Mesendoderm (in vitro differentiated cells): ENCODE data around the gene TMEM50B.

Source experiments
- DNase-seq: peaks from one replicate; pipeline ENCODE4 v3.0.0; 2013
- H2AK5ac ChIP-seq: 2 replicates; pipeline ENCODE4 v1.6.1; 2013; ENCODE audit warnings: low read length, inconsistent platforms
- H2BK120ac ChIP-seq: 2 replicates; pipeline ENCODE4 v1.6.1; 2013; ENCODE audit warnings: low read depth, mild to moderate bottlenecking, low read length, moderate library complexity, mixed read lengths
- H2BK15ac ChIP-seq: replicated peaks from 2 replicates; pipeline ENCODE4 v1.6.1; 2013; ENCODE audit warnings: low read depth, mild to moderate bottlenecking, moderate library complexity
- H2BK5ac ChIP-seq: 2 replicates; pipeline ENCODE4 v1.6.1; 2013; ENCODE audit warnings: low read length, inconsistent platforms
- H3K18ac ChIP-seq: 2 replicates; pipeline ENCODE4 v1.6.1; 2013; ENCODE audit warnings: mild to moderate bottlenecking, low read length, mixed read lengths
- H3K23ac ChIP-seq: one replicate; pipeline ENCODE4 v1.6.1; 2013; ENCODE audit warnings: low read length
- H3K27ac ChIP-seq: 2 replicates; pipeline ENCODE4 v1.5.1; 2013; ENCODE audit warnings: low read depth, mild to moderate bottlenecking, inconsistent platforms, low read length, moderate library complexity
- H3K27me3 ChIP-seq: 2 replicates; pipeline ENCODE4 v1.6.1; 2013; ENCODE audit warnings: low read length, control low read depth, mild to moderate bottlenecking, inconsistent platforms; ENCODE audit not compliant: insufficient read depth, poor library complexity
- H3K36me3 ChIP-seq: 2 replicates; pipeline ENCODE4 v1.6.1; 2013; ENCODE audit warnings: low read length, inconsistent platforms; ENCODE audit not compliant: control insufficient read depth, insufficient read depth
- H3K4ac ChIP-seq: one replicate; pipeline ENCODE4 v1.6.1; 2013; ENCODE audit warnings: low read depth, mild to moderate bottlenecking, low read length, moderate library complexity
- H3K4me1 ChIP-seq: 2 replicates; pipeline ENCODE4 v1.6.1; 2013; ENCODE audit warnings: low read depth, low read length, inconsistent platforms; ENCODE audit not compliant: control insufficient read depth
- H3K4me2 ChIP-seq: 2 replicates; pipeline ENCODE4 v1.6.1; 2013; ENCODE audit warnings: low read length
- H3K4me3 ChIP-seq: 2 replicates; pipeline ENCODE4 v1.5.1; 2013; ENCODE audit warnings: mild to moderate bottlenecking, low read length
- H3K56ac ChIP-seq: one replicate; pipeline ENCODE4 v1.6.1; 2013; ENCODE audit warnings: low read length
- H3K79me1 ChIP-seq: 2 replicates; pipeline ENCODE4 v1.6.1; 2013; ENCODE audit warnings: low read length, inconsistent platforms
- H3K79me2 ChIP-seq: 2 replicates; pipeline ENCODE4 v1.6.1; 2013; ENCODE audit warnings: mild to moderate bottlenecking, low read length; ENCODE audit not compliant: control insufficient read depth, insufficient read depth
- H3K9ac ChIP-seq: 2 replicates; pipeline ENCODE4 v1.6.1; 2013; ENCODE audit warnings: low read length, inconsistent platforms
- H4K5ac ChIP-seq: one replicate; pipeline ENCODE4 v1.6.1; 2013; ENCODE audit warnings: low read length
- H4K8ac ChIP-seq: one replicate; pipeline ENCODE4 v1.6.1; 2013; ENCODE audit warnings: low read depth, mild to moderate bottlenecking, control low read depth, low read length, moderate library complexity
- WGBS: extraction: QIAGEN DNeasy Blood & Tissue Kit; methylation state at CpG from one replicate; pipeline ENCODE4 v1.1.7; 2013; ENCODE audit warnings: low lambda C conversion rate, missing lambda C conversion rate; ENCODE audit not compliant: insufficient coverage; ENCODE audit errors: extremely low coverage; 5-methylcytosine and 5-hydroxymethylcytosine counted together

TMEM50B gene

GRCh38 chr21:33433001-33433400 is 46.8 kb downstream of the TMEM50B start:
- H3K23ac ChIP-seq: no peak overlapping the region
- H3K27me3 ChIP-seq: no peaks in the 10 kb centered on the region
- H3K79me2 ChIP-seq: no peaks in the 10 kb centered on the region
- H4K8ac ChIP-seq: no peak overlapping the region
- H2BK15ac ChIP-seq: no peak overlapping the region
- H3K4me3 ChIP-seq: no peak overlapping the region
- no peak overlapping the region for H3K9ac ChIP-seq
- peaks cover 11% of the 10 kb centered on the region for H3K36me3 ChIP-seq
- no CpG with 5 or more reads among the region's 8 CpGs for WGBS
- H3K4me1 ChIP-seq: no peaks in the 10 kb centered on the region
- no peak overlapping the region for H2AK5ac ChIP-seq
- H3K79me1 ChIP-seq: no peaks in the 10 kb centered on the region
- no peak overlapping the region for H3K4ac ChIP-seq
- no peak overlapping the region for H3K18ac ChIP-seq
- H3K56ac ChIP-seq: no peak overlapping the region
- H4K5ac ChIP-seq: no peak overlapping the region
- no peak overlapping the region for H3K4me2 ChIP-seq
- no peak overlapping the region for H2BK5ac ChIP-seq
- DNase-seq: no peak
- no peak overlapping the region for H2BK120ac ChIP-seq
- H3K27ac ChIP-seq: no peak overlapping the region

GRCh38 chr21:33432496-33432895 is 47.3 kb downstream of the TMEM50B start:
- Histone ChIP-seq H2AK5ac (no peak overlapping the region), H3K4me3 (no peak overlapping the region), H3K79me1 (no peaks in the 10 kb centered on the region), H3K36me3 (peaks cover 11% of the 10 kb centered on the region), H3K79me2 (no peaks in the 10 kb centered on the region), H3K23ac (no peak overlapping the region), H2BK5ac (no peak overlapping the region), H3K27ac (no peak overlapping the region), H3K4me2 (no peak overlapping the region), H3K4me1 (no peaks in the 10 kb centered on the region), H4K8ac (no peak overlapping the region), H3K9ac (no peak overlapping the region), H3K27me3 (no peaks in the 10 kb centered on the region), H2BK15ac (no peak overlapping the region), H4K5ac (no peak overlapping the region), H3K56ac (no peak overlapping the region), H2BK120ac (no peak overlapping the region), H3K18ac (no peak overlapping the region), H3K4ac (no peak overlapping the region)
- WGBS: no CpG with 5 or more reads among the region's 6 CpGs
- DNase-seq: no peak

DNA sequence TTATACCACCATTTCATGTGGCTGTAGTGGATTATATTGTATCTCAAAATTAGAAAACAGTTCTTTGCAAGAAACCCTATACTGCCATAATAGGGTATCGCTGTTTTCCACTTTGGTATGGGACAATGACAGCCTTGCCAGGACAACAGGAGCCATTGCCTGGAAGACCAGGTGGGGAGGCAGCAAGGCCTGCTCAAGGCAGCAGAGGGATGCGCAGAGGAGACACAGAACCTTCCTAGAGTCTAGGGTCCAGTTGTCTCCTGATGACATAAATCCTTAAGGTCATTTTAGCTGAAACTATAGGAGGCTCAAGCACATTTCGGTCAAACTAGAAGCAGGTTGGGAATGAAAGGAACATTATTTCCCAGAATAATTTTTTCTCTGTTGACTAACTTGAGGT is 48.9 kb downstream of the TMEM50B start:
- Histone ChIP-seq H3K18ac (no peak overlapping the region), H3K79me1 (no peaks in the 10 kb centered on the region), H3K4me3 (no peak overlapping the region), H2BK15ac (no peak overlapping the region), H3K36me3 (peaks cover 9% of the 10 kb centered on the region), H3K56ac (no peak overlapping the region), H2AK5ac (no peak overlapping the region), H3K27ac (no peak overlapping the region), H2BK5ac (no peak overlapping the region), H3K4ac (no peak overlapping the region), H3K27me3 (no peaks in the 10 kb centered on the region), H3K4me1 (no peaks in the 10 kb centered on the region), H2BK120ac (no peak overlapping the region), H3K23ac (no peak overlapping the region), H4K8ac (no peak overlapping the region), H3K4me2 (no peak overlapping the region), H3K9ac (no peak overlapping the region), H4K5ac (no peak overlapping the region), H3K79me2 (no peaks in the 10 kb centered on the region)
- WGBS: no CpG with 5 or more reads among the region's 3 CpGs
- DNase-seq: no peak

- no peaks in the 10 kb centered on the region for H3K79me2 ChIP-seq
- H3K27me3 ChIP-seq: no peaks in the 10 kb centered on the region
- no peak for DNase-seq
- H3K18ac ChIP-seq: no peak overlapping the region
- peaks cover 13% of the 10 kb centered on the region for H3K36me3 ChIP-seq
- H3K79me1 ChIP-seq: no peaks in the 10 kb centered on the region
- H4K8ac ChIP-seq: no peak overlapping the region
- H3K4me1 ChIP-seq: no peaks in the 10 kb centered on the region
- no peak overlapping the region for H2AK5ac ChIP-seq
- no peak overlapping the region for H3K4ac ChIP-seq
- no peak overlapping the region for H4K5ac ChIP-seq
- no peak overlapping the region for H3K56ac ChIP-seq
- no CpG with 5 or more reads among the region's 8 CpGs for WGBS
- H3K27ac ChIP-seq: no peak overlapping the region
- H3K4me2 ChIP-seq: no peak overlapping the region
- H3K23ac ChIP-seq: no peak overlapping the region
- H3K4me3 ChIP-seq: no peak overlapping the region
- no peak overlapping the region for H2BK15ac ChIP-seq
- H2BK120ac ChIP-seq: no peak overlapping the region
- H2BK5ac ChIP-seq: no peak overlapping the region
- no peak overlapping the region for H3K9ac ChIP-seq
Observed at GRCh38 chr21:33428669-33429068, 51.1 kb downstream of the TMEM50B start.

- Histone ChIP-seq H3K36me3 (peaks cover 8% of the 10 kb centered on the region), H3K56ac (no peak overlapping the region), H2BK5ac (no peak overlapping the region), H3K4ac (no peak overlapping the region), H3K18ac (no peak overlapping the region), H3K4me1 (no peaks in the 10 kb centered on the region), H3K4me3 (no peak overlapping the region), H2BK120ac (no peak overlapping the region), H3K4me2 (no peak overlapping the region), H3K79me2 (no peaks in the 10 kb centered on the region), H4K8ac (no peak overlapping the region), H3K9ac (no peak overlapping the region), H3K23ac (no peak overlapping the region), H3K27me3 (no peaks in the 10 kb centered on the region), H3K79me1 (no peaks in the 10 kb centered on the region), H4K5ac (no peak overlapping the region), H2BK15ac (no peak overlapping the region), H3K27ac (no peak overlapping the region), H2AK5ac (no peak overlapping the region)
- no CpG with 5 or more reads among the region's 7 CpGs for WGBS
- DNase-seq: no peak
Observed at GRCh38 chr21:33427051-33427450, 52.7 kb downstream of the TMEM50B start.

DNA sequence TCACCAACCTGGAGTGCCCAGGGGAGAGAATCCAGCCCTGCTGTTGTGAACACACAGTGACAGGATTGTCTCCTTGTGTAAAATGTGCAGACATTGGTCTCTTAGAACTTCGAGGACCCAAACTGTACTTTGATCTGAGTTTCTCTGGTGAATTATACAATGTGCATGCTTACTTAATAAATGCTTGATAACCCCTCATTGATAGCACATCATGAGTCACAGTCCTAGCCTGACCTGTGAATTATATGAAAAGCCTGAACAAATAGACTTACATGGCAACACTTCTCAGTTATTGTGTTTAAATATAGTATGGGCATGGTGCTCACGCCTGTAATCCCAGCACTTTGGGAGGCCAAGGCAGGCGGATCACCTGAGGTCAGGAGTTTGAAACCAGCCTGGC is 53.9 kb downstream of the TMEM50B start:
- no peak overlapping the region for H4K5ac ChIP-seq
- H3K18ac ChIP-seq: no peak overlapping the region
- no peaks in the 10 kb centered on the region for H3K79me1 ChIP-seq
- H4K8ac ChIP-seq: no peak overlapping the region
- H3K56ac ChIP-seq: no peak overlapping the region
- H3K27me3 ChIP-seq: no peaks in the 10 kb centered on the region
- H3K4ac ChIP-seq: no peak overlapping the region
- no peak overlapping the region for H3K4me2 ChIP-seq
- no peak overlapping the region for H2AK5ac ChIP-seq
- no peak overlapping the region for H3K27ac ChIP-seq
- no peak overlapping the region for H3K9ac ChIP-seq
- no peaks in the 10 kb centered on the region for H3K79me2 ChIP-seq
- no peak overlapping the region for H2BK5ac ChIP-seq
- H2BK15ac ChIP-seq: no peak overlapping the region
- no peak overlapping the region for H3K23ac ChIP-seq
- H3K4me3 ChIP-seq: no peak overlapping the region
- H3K36me3 ChIP-seq: peaks cover 11% of the 10 kb centered on the region
- H2BK120ac ChIP-seq: no peak overlapping the region
- H3K4me1 ChIP-seq: no peaks in the 10 kb centered on the region
- no CpG with 5 or more reads among the region's 3 CpGs for WGBS
- DNase-seq: no peak
